ENCODE results near the gene ZNF273. TPM values are rescaled to one million over a fixed set of nuclear protein-coding genes. Genes with fewer than 3 reads are reported as not detected.
"Not testable (repeated sequence)": the region's sequence is repeated elsewhere in the genome, so short reads cannot be mapped to it uniquely, and the experiment has no call there.

The ZNF273 gene
- total RNA-seq, 1 donor from 2014 or later = 3.8 TPM

DNA sequence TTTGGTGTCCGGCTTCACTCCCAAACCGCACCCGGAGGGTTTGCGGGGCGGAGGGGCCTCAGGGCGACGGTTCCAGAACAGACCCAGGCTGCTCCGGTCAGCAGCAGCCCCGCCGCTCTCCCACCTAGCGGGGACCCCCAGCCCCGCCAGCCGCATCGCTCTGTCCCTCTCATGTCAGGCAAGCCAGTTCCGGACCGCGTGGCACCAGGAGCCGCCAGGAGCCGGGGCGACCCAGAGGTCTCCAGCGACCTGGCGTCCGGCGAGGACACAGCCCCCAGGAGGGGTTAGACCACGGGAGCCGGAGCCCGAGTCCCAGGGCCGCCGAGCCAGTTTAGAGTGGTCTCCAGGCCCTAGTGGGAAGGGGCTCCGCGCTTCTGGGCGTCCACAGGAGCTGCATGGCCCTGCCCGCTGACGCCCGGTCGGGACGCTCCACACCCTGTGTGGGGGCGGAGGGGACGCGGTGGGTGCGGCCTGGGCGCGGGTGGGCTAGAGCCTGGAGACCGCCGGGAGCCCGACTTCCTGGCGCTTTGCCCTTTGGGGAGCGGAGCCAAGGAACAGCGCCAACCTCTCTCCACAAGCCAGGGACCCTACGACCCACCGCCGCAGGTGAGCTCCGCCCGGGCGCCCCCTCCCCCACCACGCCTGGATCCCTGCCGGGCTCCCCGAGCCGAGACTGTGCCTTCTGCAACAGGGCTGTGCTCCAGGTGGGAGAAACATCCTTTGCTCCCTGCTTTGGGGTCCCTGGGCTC, 44.4 kb downstream of the ZNF273 start:
- Histone ChIP-seq H3K4me3 (ENCODE audit: low read depth, low read length) (peak overlapping the region; percentile 45), H3K27me3 (ENCODE audit: control insufficient read depth, insufficient read depth, low read length) (peaks cover 21% of the 10 kb centered on the region), H3K36me3 (ENCODE audit: control insufficient read depth, insufficient read depth, low read length) (no peaks in the 10 kb centered on the region)
- no peak for DNase-seq (ENCODE audit: low read depth)
- TF ChIP-seq, protein P1, sequence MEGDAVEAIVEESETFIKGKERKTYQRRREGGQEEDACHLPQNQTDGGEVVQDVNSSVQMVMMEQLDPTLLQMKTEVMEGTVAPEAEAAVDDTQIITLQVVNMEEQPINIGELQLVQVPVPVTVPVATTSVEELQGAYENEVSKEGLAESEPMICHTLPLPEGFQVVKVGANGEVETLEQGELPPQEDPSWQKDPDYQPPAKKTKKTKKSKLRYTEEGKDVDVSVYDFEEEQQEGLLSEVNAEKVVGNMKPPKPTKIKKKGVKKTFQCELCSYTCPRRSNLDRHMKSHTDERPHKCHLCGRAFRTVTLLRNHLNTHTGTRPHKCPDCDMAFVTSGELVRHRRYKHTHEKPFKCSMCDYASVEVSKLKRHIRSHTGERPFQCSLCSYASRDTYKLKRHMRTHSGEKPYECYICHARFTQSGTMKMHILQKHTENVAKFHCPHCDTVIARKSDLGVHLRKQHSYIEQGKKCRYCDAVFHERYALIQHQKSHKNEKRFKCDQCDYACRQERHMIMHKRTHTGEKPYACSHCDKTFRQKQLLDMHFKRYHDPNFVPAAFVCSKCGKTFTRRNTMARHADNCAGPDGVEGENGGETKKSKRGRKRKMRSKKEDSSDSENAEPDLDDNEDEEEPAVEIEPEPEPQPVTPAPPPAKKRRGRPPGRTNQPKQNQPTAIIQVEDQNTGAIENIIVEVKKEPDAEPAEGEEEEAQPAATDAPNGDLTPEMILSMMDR (IDR thresholded peaks at IDR 0.05; ENCODE audit: insufficient read depth, low read length, poor library complexity, severe bottlenecking) = no peak

DNA sequence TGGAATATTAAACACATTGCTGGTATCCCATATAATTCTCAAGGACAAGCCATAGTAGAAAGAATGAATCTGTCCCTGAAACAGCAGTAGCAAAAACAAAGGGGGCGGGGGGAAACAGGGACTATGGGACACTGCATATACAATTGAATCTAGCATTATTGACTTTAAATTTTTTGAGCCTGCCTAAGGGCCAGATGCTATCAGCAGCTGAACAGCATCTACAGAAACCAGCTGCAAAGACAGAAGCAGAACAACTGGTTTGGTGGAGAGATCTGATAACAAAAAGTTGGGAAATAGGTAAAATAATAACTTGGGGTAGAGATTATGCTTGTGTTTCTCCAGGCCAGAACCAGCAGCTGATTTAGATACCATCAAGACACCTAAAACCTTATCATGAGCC, 45.7 kb downstream of the ZNF273 start:
- DNase-seq (ENCODE audit: low read depth); H3K36me3 ChIP-seq (ENCODE audit: control insufficient read depth, insufficient read depth, low read length); H3K4me3 ChIP-seq (ENCODE audit: low read depth, low read length): not testable (repeated sequence)
- H3K27me3 ChIP-seq (ENCODE audit: control insufficient read depth, insufficient read depth, low read length) = peaks cover 21% of the 10 kb centered on the region

- H3K4me3 ChIP-seq (ENCODE audit: low read depth, low read length); H3K36me3 ChIP-seq (ENCODE audit: control insufficient read depth, insufficient read depth, low read length); DNase-seq (ENCODE audit: low read depth): not testable (repeated sequence)
- peaks cover 21% of the 10 kb centered on the region for H3K27me3 ChIP-seq (ENCODE audit: control insufficient read depth, insufficient read depth, low read length)
Observed at GRCh38 chr7:64950673-64951072, 47.6 kb downstream of the ZNF273 start.

- TF ChIP-seq, protein P1 (IDR thresholded peaks at IDR 0.05; ENCODE audit: insufficient read depth, low read length, poor library complexity, severe bottlenecking) = peak; percentile 62
- DNase-seq (ENCODE audit: low read depth) = peak; percentile 4
Observed at GRCh38 chr7:64951250-64951848, 48.3 kb downstream of the ZNF273 start.

DNA sequence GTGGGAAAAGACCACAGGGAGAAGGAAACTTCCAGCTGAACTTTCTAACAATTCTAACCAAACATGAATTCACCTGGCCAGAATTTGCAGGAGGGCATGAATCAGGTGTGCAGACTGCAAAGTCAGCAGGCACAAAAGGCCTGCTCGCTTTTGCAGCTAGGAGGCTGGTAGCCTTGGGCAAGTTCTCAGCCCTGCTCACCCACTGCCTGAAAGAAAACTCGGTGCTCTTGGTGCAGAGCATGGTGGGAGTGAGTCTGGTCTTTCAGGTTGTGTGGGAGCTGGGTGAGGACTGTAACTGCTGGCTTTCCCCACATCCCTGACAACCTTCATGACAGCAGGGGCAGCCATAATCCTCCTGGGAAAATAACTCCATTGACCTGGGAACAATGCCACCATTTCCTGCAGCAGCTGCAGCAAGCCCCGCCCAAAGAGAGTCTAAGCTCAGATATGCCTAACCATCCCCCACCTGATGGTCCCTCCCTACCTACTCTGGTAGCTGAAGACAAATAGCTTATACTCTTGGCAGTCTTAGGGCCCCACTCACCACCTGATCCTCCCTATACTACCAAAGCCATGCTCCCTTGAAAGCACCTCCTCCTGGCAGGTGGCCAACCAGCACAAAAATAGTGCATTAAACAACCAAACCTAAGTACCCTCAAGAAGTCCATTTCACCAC, 56.1 kb downstream of the ZNF273 start:
- no peak overlapping the region for H3K4me3 ChIP-seq (ENCODE audit: low read depth, low read length)
- H3K36me3 ChIP-seq (ENCODE audit: control insufficient read depth, insufficient read depth, low read length) = no peaks in the 10 kb centered on the region
- H3K27me3 ChIP-seq (ENCODE audit: control insufficient read depth, insufficient read depth, low read length) = no peaks in the 10 kb centered on the region
- DNase-seq (ENCODE audit: low read depth) = no peak
- TF ChIP-seq, protein P1 (IDR thresholded peaks at IDR 0.05; ENCODE audit: insufficient read depth, low read length, poor library complexity, severe bottlenecking) = no peak

More at GRCh38 chr7:64951250-64951848, 48.3 kb downstream of the ZNF273 start:
- Histone ChIP-seq H3K27me3 (ENCODE audit: control insufficient read depth, insufficient read depth, low read length) (peaks cover 15% of the 10 kb centered on the region), H3K36me3 (ENCODE audit: control insufficient read depth, insufficient read depth, low read length) (no peaks in the 10 kb centered on the region), H3K4me3 (ENCODE audit: low read depth, low read length) (no peak overlapping the region)

DNA sequence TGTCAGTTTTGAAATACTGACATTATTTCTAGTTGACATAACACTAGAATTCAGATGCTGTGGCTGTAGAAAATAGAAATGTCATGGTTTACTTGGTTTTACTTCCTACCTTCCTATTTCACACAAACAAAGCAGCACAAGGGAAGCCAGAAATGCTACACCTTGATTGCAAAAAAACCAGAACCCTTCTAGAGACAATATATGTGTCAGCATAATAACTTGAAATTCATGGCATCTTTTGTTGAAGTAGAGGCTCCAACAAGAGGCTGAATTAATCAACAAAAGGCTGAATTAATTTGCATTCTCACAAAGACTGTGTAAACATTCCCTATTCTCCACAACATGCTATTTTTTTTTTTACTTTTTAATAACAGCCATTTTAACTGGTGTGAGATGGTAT, 62.5 kb downstream of the ZNF273 start:
- Histone ChIP-seq H3K4me3 (ENCODE audit: low read depth, low read length) (no peak overlapping the region), H3K27me3 (ENCODE audit: control insufficient read depth, insufficient read depth, low read length) (no peaks in the 10 kb centered on the region), H3K36me3 (ENCODE audit: control insufficient read depth, insufficient read depth, low read length) (no peaks in the 10 kb centered on the region)
- TF ChIP-seq, protein P1 (IDR thresholded peaks at IDR 0.05; ENCODE audit: insufficient read depth, low read length, poor library complexity, severe bottlenecking) = no peak
- no peak for DNase-seq (ENCODE audit: low read depth)
